Kidney (tissue), 14 donors: Measurements from ENCODE around the gene PROB1. TPM values are rescaled to one million over a fixed set of nuclear protein-coding genes. Genes with fewer than 3 reads are reported as not detected.

Experiments
- DNase-seq, 5 donors: peaks; one replicate each; pipeline ENCODE4 v3.0.0-alpha.2; 2013 to 2020
- FAIRE-seq: peaks from 2 replicates; lab custom pipeline; 2012; peaks lifted over from hg19 to GRCh38; lab: Jason Lieb, UNC
- H3K27ac ChIP-seq, 2 donors: one replicate each; pipeline ENCODE4 v1.7.0; 2013; ENCODE audit warnings: low read depth in 2 of 2, low read length in 2 of 2, inconsistent platforms in 1 of 2
- H3K27me3 ChIP-seq: one replicate; pipeline ENCODE4 v1.7.1; 2013; ENCODE audit warnings: low read length, inconsistent platforms; ENCODE audit not compliant: control insufficient read depth, insufficient read depth
- H3K36me3 ChIP-seq, 3 donors: one replicate each; pipeline versions ENCODE4 v1.7.0 to v1.7.1; 2013; ENCODE audit warnings: low read length in 3 of 3, control low read depth in 1 of 3, inconsistent platforms in 1 of 3; ENCODE audit not compliant: insufficient read depth in 3 of 3, control insufficient read depth in 2 of 3
- H3K4me1 ChIP-seq, 3 donors: one replicate each; pipeline versions ENCODE4 v1.7.0 to v1.7.1; 2013; ENCODE audit warnings: low read length in 3 of 3, inconsistent platforms in 1 of 3, low read depth in 1 of 3; ENCODE audit not compliant: control insufficient read depth in 2 of 3, insufficient read depth in 2 of 3
- H3K4me3 ChIP-seq, 3 donors: one replicate each; pipeline versions ENCODE4 v1.7.0 to v1.8.1; 2013; ENCODE audit warnings: low read length in 3 of 3, control low read depth in 1 of 3, inconsistent platforms in 1 of 3
- H3K9ac ChIP-seq, 3 donors: one replicate each; pipeline versions ENCODE4 v1.7.0 to v1.7.1; 2013; ENCODE audit warnings: low read length in 3 of 3, control low read depth in 1 of 3, inconsistent platforms in 1 of 3
- H3K9me3 ChIP-seq, 3 donors: one replicate each; pipeline versions ENCODE4 v1.7.0 to v1.7.1; 2013; ENCODE audit warnings: low read length in 3 of 3, control low read depth in 1 of 3, inconsistent platforms in 1 of 3; ENCODE audit not compliant: control insufficient read depth in 2 of 3, insufficient read depth in 1 of 3
- CTCF ChIP-seq: IDR thresholded peaks from 3 replicates; pipeline ENCODE4 v1.5.1; 2012; ENCODE audit warnings: mild to moderate bottlenecking, moderate library complexity, borderline replicate concordance; ENCODE audit not compliant: insufficient read depth; ENCODE audit errors: extremely low read depth
- intact Hi-C: fragments of 100-400 bp; cut with DNase I; formaldehyde crosslinking; loops from one replicate; pipeline ENCODE4 v1.11.1; 2022
- polyA plus RNA-seq: library from polyadenylated mRNA; stranded (reverse); fragments of 350-450 nt; fragmentation: Illumina TruSeq; extraction: RNeasy Lipid Tissue Mini Kit (QIAGEN cat#74804); gene quantifications from one replicate; pipeline ENCODE4 v1.2.3, GENCODE V29; 2014; ENCODE audit warnings: low read depth, low replicate concordance; ENCODE audit not compliant: insufficient read depth
- total RNA-seq: library from RNA; stranded (reverse); fragmentation: NEBNext Ultra II Directional; extraction: Animal tissue kit (Norgen Biotek cat#: 25700); gene quantifications from one replicate; pipeline ENCODE4 v1.2.1, GENCODE V29; 2021
- donor health status: control.
- donor health status: control.
- donor health status: control.
- donor health status: control.
- donor health status: control.
- donor health status: DM: yes; HTN: yes; CAD: no.
- donor health status: Normal renal cell carcinoma (clear cell type).

PROB1 gene
- total and polyA plus RNA-seq, 2 donors from 2014 or later, result 1.5 to 3.8 TPM

GRCh38 chr5:139376364-139376763 is 18.5 kb downstream of the PROB1 start:
- H3K9me3 ChIP-seq, result no peaks in the 10 kb centered on the region
- DNase-seq (no peak), FAIRE-seq (no peak)
- no peak overlapping the region for H3K27ac ChIP-seq
- no peak overlapping the region for H3K9ac ChIP-seq
- intact Hi-C loops, result no loop called here
- no peak overlapping the region for H3K4me3 ChIP-seq
- no peak for TF ChIP-seq CTCF
- H3K27me3 ChIP-seq, result no peaks in the 10 kb centered on the region
- no peaks in the 10 kb centered on the region for H3K4me1 ChIP-seq
- peaks cover under 1 to 17% (median 2%) of the 10 kb centered on the region in 3 donors for H3K36me3 ChIP-seq

GRCh38 chr5:139374909-139375308 is 20.0 kb downstream of the PROB1 start:
- FAIRE-seq, result no peak

GRCh38 chr5:139371482-139372435 is 23.1 kb downstream of the PROB1 start:
- peaks cover 6 to 20% (median 8%) of the 10 kb centered on the region in 3 donors for H3K36me3 ChIP-seq
- intact Hi-C loops, result no loop called here
- no peak for TF ChIP-seq CTCF

More at GRCh38 chr5:139374909-139375308, 20.0 kb downstream of the PROB1 start:
- DNase-seq, result no peak
- Histone ChIP-seq H3K27ac (no peak overlapping the region), H3K36me3 (peaks cover 2 to 16% (median 3%) of the 10 kb centered on the region in 3 donors), H3K4me1 (no peaks in the 10 kb centered on the region), H3K9me3 (no peaks in the 10 kb centered on the region), H3K4me3 (no peak overlapping the region), H3K27me3 (no peaks in the 10 kb centered on the region), H3K9ac (no peak overlapping the region)
- TF ChIP-seq CTCF, result no peak
- intact Hi-C loops, result no loop called here

More at GRCh38 chr5:139371482-139372435, 23.1 kb downstream of the PROB1 start:
- Histone ChIP-seq H3K4me3 (no peak overlapping the region), H3K4me1 (peaks cover 0 to 5% (median 0%) of the 10 kb centered on the region in 3 donors), H3K27me3 (no peaks in the 10 kb centered on the region), H3K9ac (no peak overlapping the region), H3K27ac (no peak overlapping the region), H3K9me3 (no peaks in the 10 kb centered on the region)
- peak in 1 of 5 donors; percentile 6 for DNase-seq
- FAIRE-seq, result no peak
